GM12878 (cell line): ENCODE results near the gene JADE3. TPM values are rescaled to one million over a fixed set of nuclear protein-coding genes. Genes with fewer than 3 reads are reported as not detected.

ENCODE experiments used
- ATAC-seq: fragments of 200-7000 bp; cut with Tn5 transposase; 3 replicates; pipeline ENCODE4 v1.9.1; 2020; ENCODE audit warnings: mild to moderate bottlenecking, moderate library complexity
- BruUV-seq: library from RNA; stranded (reverse); fragments of 400-500 nt; replicated peaks from 2 replicates; lab custom pipeline; 2021; lab: Mats Ljungman, UMichigan
- CTCF ChIA-PET: fragments of 300-600 bp; sonication (Branson Sonifier 250); formaldehyde crosslinking; extraction: SDS; loops from one replicate; lab custom pipeline; 2021; ENCODE audit warnings: inconsistent platforms; lab: Yijun Ruan, JAX
- POLR2A ChIA-PET: fragments of 350-600 bp; formaldehyde crosslinking; extraction: SDS; loops from one replicate; lab custom pipeline; 2021; ENCODE audit warnings: inconsistent platforms; lab: Charles Lee
- RAD21 ChIA-PET: fragments of 300-600 bp; sonication (Branson Sonifier 250); formaldehyde crosslinking; loops from one replicate; lab custom pipeline; 2023; ENCODE audit warnings: antibody characterized with exemption; ENCODE audit not compliant: unreplicated experiment; lab: Charles Lee
- SMC1A ChIA-PET: fragments of 300-600 bp; sonication (Branson Sonifier 250); formaldehyde crosslinking; loops from one replicate; lab custom pipeline; 2023; ENCODE audit not compliant: unreplicated experiment, uncharacterized antibody; lab: Charles Lee
- DNase-seq: peaks from one replicate; pipeline ENCODE4 v3.0.0-alpha.2; 2011; ENCODE audit warnings: low read depth, low spot score
- FAIRE-seq: peaks from 3 replicates; lab custom pipeline; 2011; peaks lifted over from hg19 to GRCh38; lab: Jason Lieb, UNC
- H2AFZ ChIP-seq: 2 replicates; pipeline ENCODE4 v1.6.0; 2011; ENCODE audit warnings: low read depth, low read length, control low read depth; ENCODE audit not compliant: control insufficient read depth
- H3K27ac ChIP-seq: 2 replicates; pipeline ENCODE4 v1.5.1; 2011; ENCODE audit warnings: control low read depth; ENCODE audit not compliant: control insufficient read depth, insufficient read depth
- H3K27me3 ChIP-seq, 2 experiments: replicated peaks in 1 of 2; 2 replicates each; pipeline versions ENCODE4 v1.6.0 to v1.6.1; 2011; ENCODE audit warnings: low read length in 1 of 2; ENCODE audit not compliant: control insufficient read depth in 2 of 2, insufficient read depth in 2 of 2
- H3K36me3 ChIP-seq, 2 experiments: 2 replicates each; pipeline ENCODE4 v1.5.1; 2011; ENCODE audit warnings: low read length in 1 of 2; ENCODE audit not compliant: control insufficient read depth in 2 of 2, insufficient read depth in 2 of 2
- H3K4me1 ChIP-seq: 2 replicates; pipeline ENCODE4 v1.6.1; 2011; ENCODE audit warnings: mild to moderate bottlenecking, low read length, moderate library complexity, mixed read lengths; ENCODE audit not compliant: control insufficient read depth, insufficient read depth
- H3K4me2 ChIP-seq: 2 replicates; pipeline ENCODE4 v1.6.0; 2011; ENCODE audit warnings: control low read depth; ENCODE audit not compliant: control insufficient read depth, insufficient read depth
- H3K4me3 ChIP-seq: fragments of 200-600 bp; sonication (generic); 2 replicates; pipeline ENCODE4 v1.5.1; 2016
- H3K79me2 ChIP-seq: 2 replicates; pipeline ENCODE4 v1.6.0; 2011; ENCODE audit warnings: low read length; ENCODE audit not compliant: control insufficient read depth, insufficient read depth
- H3K9ac ChIP-seq: 2 replicates; pipeline ENCODE4 v1.8.0; 2011; ENCODE audit warnings: low read length, control low read depth, mixed read lengths; ENCODE audit not compliant: control insufficient read depth, insufficient read depth
- H3K9me3 ChIP-seq: replicated peaks from 3 replicates; pipeline ENCODE4 v1.5.1; 2011; ENCODE audit warnings: mild to moderate bottlenecking, low read length; ENCODE audit not compliant: control insufficient read depth, insufficient read depth
- H4K20me1 ChIP-seq: 2 replicates; pipeline ENCODE4 v1.6.0; 2011; ENCODE audit not compliant: control insufficient read depth, insufficient read depth
- BCLAF1 ChIP-seq: fragments of 450-650 bp; IDR thresholded peaks from 2 replicates; pipeline ENCODE4 v1.6.1; 2017; ENCODE audit warnings: antibody characterized with exemption, mild to moderate bottlenecking, moderate library complexity
- BMI1 ChIP-seq: fragments of 450-650 bp; IDR thresholded peaks from 2 replicates; pipeline ENCODE4 v1.6.1; 2016; ENCODE audit warnings: mild to moderate bottlenecking, moderate library complexity, borderline replicate concordance
- FOS ChIP-seq: IDR thresholded peaks from 3 replicates; pipeline ENCODE4 v1.6.1; 2011; ENCODE audit warnings: borderline replicate concordance; ENCODE audit not compliant: insufficient read length; ENCODE audit errors: extremely low read depth
- HDAC2 ChIP-seq: fragments of 200-600 bp; sonication (generic); IDR thresholded peaks from 2 replicates; pipeline ENCODE4 v1.6.1; 2017
- IKZF2 ChIP-seq, 2 experiments: fragments of 450-650 bp; IDR thresholded peaks; 2 replicates each; pipeline ENCODE4 v1.6.1; 2017; ENCODE audit warnings: mild to moderate bottlenecking in 2 of 2, moderate library complexity in 2 of 2
- RELB ChIP-seq: fragments of 450-650 bp; IDR thresholded peaks from 2 replicates; pipeline ENCODE4 v1.6.1; 2017; ENCODE audit warnings: low read depth, mild to moderate bottlenecking, moderate library complexity
- RUNX3 ChIP-seq: IDR thresholded peaks from 2 replicates; pipeline ENCODE4 v1.6.1; 2012; ENCODE audit warnings: low read length, inconsistent platforms
- SUZ12 ChIP-seq: fragments of 200-600 bp; sonication (generic); IDR thresholded peaks from one replicate; pipeline ENCODE4 v1.6.1; 2018; ENCODE audit warnings: antibody characterized with exemption, mild to moderate bottlenecking; ENCODE audit not compliant: unreplicated experiment
- YBX1 ChIP-seq: fragments of 450-650 bp; IDR thresholded peaks from 2 replicates; pipeline ENCODE4 v1.6.1; 2016; ENCODE audit warnings: antibody characterized with exemption
- ZNF687 ChIP-seq: fragments of 450-650 bp; IDR thresholded peaks from 2 replicates; pipeline ENCODE4 v1.6.1; 2017; ENCODE audit warnings: mild to moderate bottlenecking, moderate library complexity
- WGBS: methylation state at CpG from one replicate; pipeline ENCODE4 v1.1.6; 2016; ENCODE audit warnings: low lambda C conversion rate; ENCODE audit not compliant: insufficient replicate concordance, insufficient coverage; ENCODE audit errors: missing lambda C conversion rate; 5-methylcytosine and 5-hydroxymethylcytosine counted together
- in situ Hi-C: fragments of 300-500 bp; cut with MboI; formaldehyde crosslinking; loops from 9 replicates; pipeline ENCODE4 v1.14.3; 2018; ENCODE audit warnings: mixed read lengths
- intact Hi-C: fragments of 100-400 bp; cut with micrococcal nuclease; formaldehyde crosslinking; loops from one replicate; pipeline ENCODE4 v1.14.2; 2022; ENCODE audit not compliant: unreplicated experiment
- polyA plus RNA-seq, 11 experiments: library from polyadenylated mRNA; depleted of rRNA in 4 of 11; unstranded in 6 of 11; stranded (reverse) in 5 of 11; fragments of >200 nt; fragmentation: Nextera tagmentation in 4 of 11; fragmentation: Illumina TruSeq in 1 of 11; extraction: Ambion mirVana in 4 of 11; extraction: Trizol in 1 of 11; gene quantifications; 1 replicate in 1 of 11; 2 replicates in 10 of 11; pipeline versions ENCODE4 v1.2.1 to v1.2.3, GENCODE V29; 2011 to 2016; ENCODE audit warnings: inconsistent platforms in 2 of 11, missing spikeins in 2 of 11, low read depth in 1 of 11
- total RNA-seq, 4 experiments: library from RNA; depleted of rRNA in 3 of 4; stranded (reverse); fragments of >200 nt in 3 of 4; fragmentation: Illumina TruSeq in 1 of 4; extraction: Trizol in 1 of 4; gene quantifications; 2 replicates each; pipeline versions ENCODE4 v1.2.1 to v1.2.3, GENCODE V29; 2013 to 2021
- TF ChIP-seq, protein P1 (sequence below): fragments of 150-350 bp; IDR thresholded peaks from 2 replicates; pipeline ENCODE4 v1.6.1; 2016; ENCODE audit warnings: low read depth, low read length

Gene JADE3
- total and polyA plus RNA-seq, 10 of the 15 experiments (the other 5 are each of a cell fraction or from before 2014, with no cell fraction given) = 0.06 to 13.0 (median 0.65) TPM

DNA sequence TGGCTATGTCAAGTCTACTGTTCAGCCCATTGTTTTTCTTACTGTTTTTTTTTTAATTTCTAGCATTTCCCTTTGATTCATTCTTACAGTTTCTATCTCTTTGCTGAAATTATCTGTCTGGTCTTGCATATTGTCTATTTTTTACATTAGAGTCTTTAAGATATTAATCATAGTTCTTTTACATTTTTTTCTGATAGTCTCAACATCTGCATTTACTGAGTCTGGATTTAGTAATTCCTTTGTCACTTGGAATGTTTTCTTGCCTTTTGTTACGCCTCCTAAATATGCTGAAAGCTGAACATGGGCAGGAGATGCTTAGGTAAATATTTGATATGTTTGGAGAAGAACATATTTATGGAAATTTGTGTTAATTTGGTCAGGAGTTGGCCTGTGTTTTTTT, 10.4 kb downstream of the JADE3 start (continued):
- TF ChIP-seq, protein P1, sequence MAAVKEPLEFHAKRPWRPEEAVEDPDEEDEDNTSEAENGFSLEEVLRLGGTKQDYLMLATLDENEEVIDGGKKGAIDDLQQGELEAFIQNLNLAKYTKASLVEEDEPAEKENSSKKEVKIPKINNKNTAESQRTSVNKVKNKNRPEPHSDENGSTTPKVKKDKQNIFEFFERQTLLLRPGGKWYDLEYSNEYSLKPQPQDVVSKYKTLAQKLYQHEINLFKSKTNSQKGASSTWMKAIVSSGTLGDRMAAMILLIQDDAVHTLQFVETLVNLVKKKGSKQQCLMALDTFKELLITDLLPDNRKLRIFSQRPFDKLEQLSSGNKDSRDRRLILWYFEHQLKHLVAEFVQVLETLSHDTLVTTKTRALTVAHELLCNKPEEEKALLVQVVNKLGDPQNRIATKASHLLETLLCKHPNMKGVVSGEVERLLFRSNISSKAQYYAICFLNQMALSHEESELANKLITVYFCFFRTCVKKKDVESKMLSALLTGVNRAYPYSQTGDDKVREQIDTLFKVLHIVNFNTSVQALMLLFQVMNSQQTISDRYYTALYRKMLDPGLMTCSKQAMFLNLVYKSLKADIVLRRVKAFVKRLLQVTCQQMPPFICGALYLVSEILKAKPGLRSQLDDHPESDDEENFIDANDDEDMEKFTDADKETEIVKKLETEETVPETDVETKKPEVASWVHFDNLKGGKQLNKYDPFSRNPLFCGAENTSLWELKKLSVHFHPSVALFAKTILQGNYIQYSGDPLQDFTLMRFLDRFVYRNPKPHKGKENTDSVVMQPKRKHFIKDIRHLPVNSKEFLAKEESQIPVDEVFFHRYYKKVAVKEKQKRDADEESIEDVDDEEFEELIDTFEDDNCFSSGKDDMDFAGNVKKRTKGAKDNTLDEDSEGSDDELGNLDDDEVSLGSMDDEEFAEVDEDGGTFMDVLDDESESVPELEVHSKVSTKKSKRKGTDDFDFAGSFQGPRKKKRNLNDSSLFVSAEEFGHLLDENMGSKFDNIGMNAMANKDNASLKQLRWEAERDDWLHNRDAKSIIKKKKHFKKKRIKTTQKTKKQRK = no peak

GRCh38 chrX:46927718-46928117, 15.5 kb downstream of the JADE3 start:
- Histone ChIP-seq H3K9ac (no peak overlapping the region), H3K36me3 (no peaks in the 10 kb centered on the region), H3K4me1 (no peaks in the 10 kb centered on the region), H3K9me3 (no peaks in the 10 kb centered on the region; the same call in 2 of the 3 replicates), H3K4me3 (no peak overlapping the region), H3K4me2 (no peak overlapping the region), H3K27ac (no peak overlapping the region), H3K79me2 (no peaks in the 10 kb centered on the region), H4K20me1 (peaks cover 3% of the 10 kb centered on the region), H2AFZ (no peak overlapping the region), H3K27me3 (peaks cover 0 to 2% of the 10 kb centered on the region in 2 experiments; a peak in 2 of 4 replicates)
- intact Hi-C loops = no loop called here
- in situ Hi-C loops = no loop called here
- no TSS peak for BruUV-seq
- POLR2A ChIA-PET = no interaction called here
- SMC1A ChIA-PET = interaction anchor here (1.4 kb wide), 1 partner anchor 23 kb away, joined by 4 read pairs; no protein-coding TSS in a partner anchor
- 56% methylated on average over 3 of the region's 3 CpGs for WGBS
- DNase-seq (no peak), ATAC-seq (no peak), FAIRE-seq (no peak)
- RAD21 ChIA-PET = no interaction called here
- CTCF ChIA-PET = interaction anchor here (1.2 to 1.3 kb wide), 2 partner anchors 12 to 50 kb away, joined by 3 read pairs; no protein-coding TSS in a partner anchor
- TF ChIP-seq HDAC2 (no peak), BCLAF1 (no peak), FOS (no peak), ZNF687 (no peak), RUNX3 (no peak), SUZ12 (no peak), YBX1 (no peak), RELB (no peak), IKZF2 (IDR thresholded peaks at IDR 0.05) (no peak), BMI1 (no peak)
